Endodermal cell (in vitro differentiated cells): ENCODE results near the gene ANKRD44. TPM values are rescaled to one million over a fixed set of nuclear protein-coding genes. Genes with fewer than 3 reads are reported as not detected.
A peak's percentile ranks its signal among the peaks of the same experiment; 100 is the strongest.

Experiments used
- DNase-seq: peaks from one replicate; pipeline ENCODE4 v3.0.0-alpha.2; 2017
- H3K27ac ChIP-seq: 2 replicates; pipeline ENCODE4 v1.5.1; 2013; ENCODE audit warnings: mild to moderate bottlenecking, low read depth, low read length, moderate library complexity
- H3K27me3 ChIP-seq: 2 replicates; pipeline ENCODE4 v1.6.1; 2013; ENCODE audit warnings: mild to moderate bottlenecking, low read length, moderate library complexity; ENCODE audit not compliant: insufficient read depth, control insufficient read depth, poor library complexity, severe bottlenecking
- H3K36me3 ChIP-seq: 2 replicates; pipeline ENCODE4 v1.7.0; 2013; ENCODE audit warnings: mild to moderate bottlenecking, low read length, moderate library complexity; ENCODE audit not compliant: control insufficient read depth, insufficient read depth
- H3K4me1 ChIP-seq: one replicate; pipeline ENCODE4 v1.7.0; 2013; ENCODE audit warnings: low read length; ENCODE audit not compliant: control insufficient read depth, insufficient read depth
- H3K4me3 ChIP-seq: 2 replicates; pipeline ENCODE4 v1.5.1; 2013; ENCODE audit warnings: mild to moderate bottlenecking, low read length, moderate library complexity
- H3K9ac ChIP-seq: 2 replicates; pipeline ENCODE4 v1.6.1; 2013; ENCODE audit warnings: mild to moderate bottlenecking, low read length, moderate library complexity; ENCODE audit not compliant: poor library complexity, severe bottlenecking; ENCODE audit errors: extremely low read depth
- H3K9me3 ChIP-seq: 2 replicates; pipeline ENCODE4 v1.6.1; 2013; ENCODE audit warnings: mild to moderate bottlenecking, low read length, moderate library complexity; ENCODE audit not compliant: control insufficient read depth
- H3K27ac Mint-ChIP-seq: 2 replicates; pipeline ENCODE4 v1.8.0; 2020; ENCODE audit warnings: mixed read lengths
- H3K27me3 Mint-ChIP-seq: 2 replicates; pipeline ENCODE4 v1.8.0; 2021; ENCODE audit warnings: mild to moderate bottlenecking, mixed read lengths; ENCODE audit not compliant: insufficient read depth
- H3K36me3 Mint-ChIP-seq: 2 replicates; pipeline ENCODE4 v1.8.0; 2020; ENCODE audit warnings: low read depth, mixed read lengths
- H3K4me1 Mint-ChIP-seq: 2 replicates; pipeline ENCODE4 v1.8.0; 2020; ENCODE audit warnings: mixed read lengths
- H3K4me3 Mint-ChIP-seq: 2 replicates; pipeline ENCODE4 v1.8.0; 2020; ENCODE audit warnings: mild to moderate bottlenecking, moderate library complexity, mixed read lengths
- H3K9me3 Mint-ChIP-seq: 2 replicates; pipeline ENCODE4 v1.8.0; 2020; ENCODE audit warnings: mild to moderate bottlenecking, mixed read lengths
- CTCF ChIP-seq: fragments of 200-600 bp; sonication (generic); conservative IDR thresholded peaks from 2 replicates; pipeline ENCODE4 v1.5.0; 2021; ENCODE audit warnings: antibody characterized with exemption, mild to moderate bottlenecking
- WGBS, 2 experiments: methylation state at CpG; one replicate each; pipeline versions ENCODE4 v1.1.5 to v1.1.7; 2013; ENCODE audit warnings: missing lambda C conversion rate in 2 of 2, mixed read lengths in 1 of 2; ENCODE audit not compliant: insufficient coverage in 1 of 2, insufficient read length in 1 of 2; 5-methylcytosine and 5-hydroxymethylcytosine counted together
- total RNA-seq, 2 donors: library from RNA; stranded (reverse); fragmentation: NEBNext Ultra II Directional in 1 of 2; extraction: Animal tissue kit (Norgen Biotek cat#: 25700) in 1 of 2; gene quantifications; 2 replicates in 1 of 2; 3 replicates in 1 of 2; pipeline ENCODE4 v1.2.1, GENCODE V29; 2021

The ANKRD44 gene
- total RNA-seq, 2 donors from 2014 or later = 6.2 to 10.6 TPM

DNA sequence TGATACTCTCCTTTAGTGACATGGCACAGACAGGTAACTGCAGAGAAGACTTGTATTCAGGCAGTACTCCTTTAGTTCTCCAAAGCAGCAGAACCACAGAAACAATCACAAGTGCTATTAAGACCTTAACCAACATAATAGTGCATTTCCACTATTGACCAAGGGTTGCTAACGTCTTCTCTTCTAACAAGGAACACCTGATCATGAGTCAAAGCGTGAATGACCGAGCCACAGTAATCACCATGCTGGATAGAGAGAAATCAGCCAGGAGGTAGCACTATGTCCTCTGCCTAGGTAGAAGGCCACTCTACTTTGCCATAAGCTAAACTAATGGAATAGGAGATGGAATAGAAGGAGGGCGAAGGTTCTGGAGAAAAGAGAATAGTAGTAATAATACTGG is 161.0 kb downstream of the ANKRD44 start:
- H3K27me3 Mint-ChIP-seq = no peaks in the 10 kb centered on the region
- no peak overlapping the region for H3K4me3 Mint-ChIP-seq
- H3K27ac Mint-ChIP-seq = no peak overlapping the region
- 88 to 96% methylated on average over 3 to 4 of the region's 4 CpGs for WGBS, 2 experiments
- no peak overlapping the region for H3K4me3 ChIP-seq
- no peaks in the 10 kb centered on the region for H3K9me3 Mint-ChIP-seq
- H3K4me1 Mint-ChIP-seq = peaks cover 59% of the 10 kb centered on the region
- no peaks in the 10 kb centered on the region for H3K36me3 ChIP-seq
- peaks cover 10% of the 10 kb centered on the region for H3K9me3 ChIP-seq
- no peak for TF ChIP-seq CTCF
- DNase-seq = no peak
- peaks cover 15% of the 10 kb centered on the region for H3K4me1 ChIP-seq
- no peak overlapping the region for H3K27ac ChIP-seq
- peaks cover 8% of the 10 kb centered on the region for H3K27me3 ChIP-seq
- no peak overlapping the region for H3K9ac ChIP-seq
- no peaks in the 10 kb centered on the region for H3K36me3 Mint-ChIP-seq

DNA sequence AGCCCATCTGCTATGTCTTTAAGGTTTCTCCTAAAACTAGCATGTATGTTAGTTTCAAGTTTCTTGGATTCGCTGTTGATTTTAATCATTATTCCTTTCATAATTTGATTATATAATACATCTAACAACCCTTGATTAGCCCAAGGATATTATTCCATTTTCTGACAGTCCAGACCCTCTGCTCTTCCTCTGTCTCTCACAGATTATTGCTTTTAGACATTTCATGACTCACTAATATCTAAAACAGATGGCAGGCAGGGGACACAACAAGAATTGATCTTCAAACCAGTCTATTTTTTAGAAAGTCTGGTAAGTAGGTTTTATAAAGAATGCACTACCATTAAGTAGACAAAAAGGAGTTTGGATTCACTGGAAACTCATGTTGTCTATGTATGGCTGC is 162.2 kb downstream of the ANKRD44 start:
- 100% methylated on average over 1 of the region's 1 CpG; no CpG with 5 or more reads in 1 of the 2 experiments for WGBS, 2 experiments

DNA sequence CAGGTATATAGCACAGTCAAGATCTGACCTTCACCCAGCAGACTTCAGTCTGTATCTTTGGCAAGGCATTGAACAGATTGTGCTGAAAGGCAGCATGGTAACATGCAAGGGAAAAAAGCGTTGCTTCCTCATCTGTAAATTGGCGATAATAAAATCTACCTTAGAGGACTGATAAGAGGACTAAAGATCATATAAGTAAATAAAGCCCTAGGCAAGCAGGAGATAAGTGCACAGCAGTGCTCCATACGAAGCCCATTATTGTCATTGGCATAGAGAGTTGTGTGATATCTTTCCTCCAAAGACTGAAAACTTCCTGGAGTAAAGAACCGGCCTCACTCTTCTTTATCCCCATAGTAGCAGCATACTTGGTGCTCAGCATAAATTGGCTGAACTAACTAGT is 162.6 kb downstream of the ANKRD44 start:
- Histone ChIP-seq H3K36me3 (no peaks in the 10 kb centered on the region), H3K4me1 (peaks cover 15% of the 10 kb centered on the region), H3K9ac (no peak overlapping the region), H3K27ac (no peak overlapping the region), H3K4me3 (no peak overlapping the region), H3K27me3 (peaks cover 8% of the 10 kb centered on the region), H3K9me3 (peaks cover 10% of the 10 kb centered on the region)
- Mint-ChIP-seq H3K4me1 (peaks cover 61% of the 10 kb centered on the region), H3K27me3 (no peaks in the 10 kb centered on the region), H3K4me3 (no peak overlapping the region), H3K27ac (peak overlapping the region; percentile 61), H3K36me3 (peaks cover 2% of the 10 kb centered on the region), H3K9me3 (no peaks in the 10 kb centered on the region)
- no peak for TF ChIP-seq CTCF
- WGBS, 2 experiments = 47 to 72% methylated on average over 4 of the region's 4 CpGs
- no peak for DNase-seq

More for the DNA sequence above, 162.2 kb downstream of the ANKRD44 start:
- Mint-ChIP-seq H3K27me3 (no peaks in the 10 kb centered on the region), H3K4me3 (no peak overlapping the region), H3K4me1 (peaks cover 61% of the 10 kb centered on the region), H3K36me3 (peaks cover 2% of the 10 kb centered on the region), H3K27ac (no peak overlapping the region), H3K9me3 (no peaks in the 10 kb centered on the region)
- H3K27me3 ChIP-seq = peaks cover 8% of the 10 kb centered on the region
- H3K36me3 ChIP-seq = no peaks in the 10 kb centered on the region
- H3K9me3 ChIP-seq = peaks cover 10% of the 10 kb centered on the region
- H3K4me1 ChIP-seq = peaks cover 15% of the 10 kb centered on the region
- no peak overlapping the region for H3K9ac ChIP-seq
- no peak for DNase-seq
- no peak for TF ChIP-seq CTCF
- no peak overlapping the region for H3K27ac ChIP-seq
- H3K4me3 ChIP-seq = no peak overlapping the region
